22Rv1 (cell line): ENCODE measurements around the gene EGF.

Source experiments
- H3K27ac ChIP-seq: fragments of 450-650 bp; 2 replicates; pipeline ENCODE4 v1.5.1; 2017
- CTCF ChIP-seq: fragments of 450-650 bp; IDR thresholded peaks from 2 replicates; pipeline ENCODE4 v1.5.1; 2017; ENCODE audit warnings: mild to moderate bottlenecking
- ZFX ChIP-seq: fragments of 450-650 bp; IDR thresholded peaks from 2 replicates; pipeline ENCODE4 v1.6.1; 2017; ENCODE audit warnings: antibody characterized with exemption, borderline replicate concordance

EGF gene

GRCh38 chr4:109985993-109986974, 73.6 kb downstream of the EGF start:
- H3K27ac ChIP-seq, result no peak overlapping the region
- TF ChIP-seq CTCF (no peak), ZFX (no peak)

- TF ChIP-seq CTCF, result no peak
- no peak overlapping the region for H3K27ac ChIP-seq
These were observed 76.4 kb downstream of the EGF start for GRCh38 chr4:109989044-109989443.

GRCh38 chr4:109989618-109990017, 76.9 kb downstream of the EGF start:
- no peak for TF ChIP-seq ZFX
- no peak for TF ChIP-seq CTCF
- no peak overlapping the region for H3K27ac ChIP-seq

- H3K27ac ChIP-seq, result no peak overlapping the region
- TF ChIP-seq CTCF, result no peak
- no peak for TF ChIP-seq ZFX
These were observed 77.9 kb downstream of the EGF start for GRCh38 chr4:109990261-109991257.

- TF ChIP-seq ZFX (no peak), CTCF (no peak)
- H3K27ac ChIP-seq, result no peak overlapping the region
These were observed 80.4 kb downstream of the EGF start for GRCh38 chr4:109993116-109993515.

GRCh38 chr4:109994415-109994827, 81.7 kb downstream of the EGF start:
- TF ChIP-seq CTCF (no peak), ZFX (no peak)
- no peak overlapping the region for H3K27ac ChIP-seq
